SU-DHL-6 (cell line): ENCODE results near the gene ASTN2.

Source experiments
- EZH2phosphoT487 ChIP-seq: fragments of 200-600 bp; sonication (generic), shearing (Covaris generic); conservative IDR thresholded peaks from 2 replicates; pipeline ENCODE4 v1.6.1; 2018; ENCODE audit warnings: mild to moderate bottlenecking, antibody characterized with exemption, low read length, moderate library complexity, mixed read lengths
- TF ChIP-seq, protein P1 (sequence below): fragments of 200-600 bp; sonication (generic); IDR thresholded peaks from one replicate; pipeline ENCODE4 v1.5.1; 2017; ENCODE audit warnings: antibody characterized with exemption, mild to moderate bottlenecking, low read length, moderate library complexity; ENCODE audit not compliant: insufficient read depth, poor library complexity, severe bottlenecking

DNA sequence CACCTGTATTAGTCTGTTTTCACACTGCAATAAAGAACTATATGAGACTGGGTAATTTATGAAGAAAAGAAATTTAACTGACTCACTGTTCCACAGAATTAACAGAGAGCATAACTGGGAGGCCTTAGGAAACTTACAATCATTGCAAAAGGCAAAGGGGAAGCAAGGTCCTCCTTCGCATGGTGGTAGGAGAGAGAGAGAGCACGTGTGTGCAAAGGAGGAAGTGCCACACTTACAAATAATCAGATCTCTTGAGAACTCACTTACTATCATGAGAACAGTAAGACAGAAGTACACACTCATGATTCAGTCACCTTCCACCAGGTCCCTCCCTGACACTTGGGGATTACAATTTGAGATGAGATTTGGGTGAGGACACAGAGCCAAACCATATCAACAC, 469.0 kb downstream of the ASTN2 start:
- TF ChIP-seq, protein P1, sequence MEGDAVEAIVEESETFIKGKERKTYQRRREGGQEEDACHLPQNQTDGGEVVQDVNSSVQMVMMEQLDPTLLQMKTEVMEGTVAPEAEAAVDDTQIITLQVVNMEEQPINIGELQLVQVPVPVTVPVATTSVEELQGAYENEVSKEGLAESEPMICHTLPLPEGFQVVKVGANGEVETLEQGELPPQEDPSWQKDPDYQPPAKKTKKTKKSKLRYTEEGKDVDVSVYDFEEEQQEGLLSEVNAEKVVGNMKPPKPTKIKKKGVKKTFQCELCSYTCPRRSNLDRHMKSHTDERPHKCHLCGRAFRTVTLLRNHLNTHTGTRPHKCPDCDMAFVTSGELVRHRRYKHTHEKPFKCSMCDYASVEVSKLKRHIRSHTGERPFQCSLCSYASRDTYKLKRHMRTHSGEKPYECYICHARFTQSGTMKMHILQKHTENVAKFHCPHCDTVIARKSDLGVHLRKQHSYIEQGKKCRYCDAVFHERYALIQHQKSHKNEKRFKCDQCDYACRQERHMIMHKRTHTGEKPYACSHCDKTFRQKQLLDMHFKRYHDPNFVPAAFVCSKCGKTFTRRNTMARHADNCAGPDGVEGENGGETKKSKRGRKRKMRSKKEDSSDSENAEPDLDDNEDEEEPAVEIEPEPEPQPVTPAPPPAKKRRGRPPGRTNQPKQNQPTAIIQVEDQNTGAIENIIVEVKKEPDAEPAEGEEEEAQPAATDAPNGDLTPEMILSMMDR: no peak
- TF ChIP-seq EZH2phosphoT487: no peak
